Measurements from ENCODE around the gene USP48. TPM values are rescaled to one million over a fixed set of nuclear protein-coding genes. Genes with fewer than 3 reads are reported as not detected.

The USP48 gene
- total RNA-seq (2012; rRNA removed) (24.7 and 47.2 TPM in 2 replicates), polyA plus RNA-seq (2012; rRNA removed) (17.1 and 25.0 TPM in 2 replicates), Bru-seq, nascent RNA (percentile 89 among the genes with signal in this experiment), BruChase-seq, experiment 1, labeled RNA remaining after a 6-hour chase (percentile 94 among the genes with signal in this experiment), BruChase-seq, experiment 2, labeled RNA remaining after a 2-hour chase (percentile 90 among the genes with signal in this experiment)
- polyA plus RNA-seq (2012; cell fraction: cytosol; rRNA removed): 4.0 and 5.6 TPM in 2 replicates
- polyA plus RNA-seq (2012; cell fraction: nucleus; rRNA removed; ENCODE audit: low replicate concordance): 7.8 and 40.6 TPM in 2 replicates
- long read RNA-seq, full-length matches to known transcripts: 16 of 117 reads
- long read RNA-seq, partial matches to known transcripts: 82 of 117 reads
- long read RNA-seq, other reads (novel, unspliced or antisense): 19 of 117 reads

- 1% methylated on average over 27 of the region's 82 CpGs; no CpG with 5 or more reads in 1 of the 2 experiments for WGBS, 2 experiments (ENCODE audit: extremely low coverage in 2 of 2, insufficient read length in 1 of 2)
- Histone ChIP-seq H4K8ac (ENCODE audit: low read depth in 2 of 2, low read length in 2 of 2) (peak within 1 kb of the TSS; percentile 97 to 100), H4K20me1 (ENCODE audit: insufficient read depth, low read length) (peaks cover 31% of the 10 kb centered on the region), H2BK120ac (ENCODE audit: low read depth, low read length) (peak within 1 kb of the TSS; percentile 93), H4K5ac (ENCODE audit: low read depth, low read length) (peak within 1 kb of the TSS; percentile 97), H3K4me3 (ENCODE audit: insufficient read depth, low read depth, low read length) (peak within 1 kb of the TSS; percentile 66), H3K9me1 (ENCODE audit: insufficient read depth, low read length) (peaks cover 3% of the 10 kb centered on the region; the same call in 1 of the 2 replicates), H3K56ac (ENCODE audit: extremely low read depth, insufficient read depth, low read length) (peak within 1 kb of the TSS; percentile 100), H3K18ac (ENCODE audit: low read depth, low read length) (peak within 1 kb of the TSS; percentile 96), H3K9me3 (ENCODE audit: control insufficient read depth, insufficient read depth, low read length) (no peaks in the 10 kb centered on the region), H3K79me1 (ENCODE audit: low read depth in 1 of 2, low read length in 2 of 2) (peaks cover 0 to 27% of the 10 kb centered on the region in 2 experiments; a peak in 3 of 4 replicates), H3K4me2 (ENCODE audit: low read depth, low read length) (peak within 1 kb of the TSS; percentile 93), H3K4ac (ENCODE audit: low read depth, low read length) (peak within 1 kb of the TSS; percentile 100), H2BK20ac (ENCODE audit: low read depth, low read length) (peak within 1 kb of the TSS; percentile 29; the same call in 1 of the 2 replicates), H2BK15ac (ENCODE audit: low read depth, low read length) (peak within 1 kb of the TSS; percentile 91; the same call in 2 of the 3 replicates), H3K36me3 (ENCODE audit: control insufficient read depth, insufficient read depth, low read length) (no peaks in the 10 kb centered on the region), H3K23ac (ENCODE audit: low read depth, low read length) (peak within 1 kb of the TSS; percentile 99), H4K91ac (ENCODE audit: insufficient read depth, low read depth, low read length) (peak within 1 kb of the TSS; percentile 100), H3K27ac (ENCODE audit: insufficient read depth, low read length) (peak within 1 kb of the TSS; percentile 95), H3K27me3 (ENCODE audit: control insufficient read depth, insufficient read depth, low read length) (no peaks in the 10 kb centered on the region), H3K14ac (replicated peaks; ENCODE audit: low read depth, low read length) (peak within 1 kb of the TSS; percentile 99), H3K4me1 (ENCODE audit: control insufficient read depth, insufficient read depth, low read length) (0 out of 2 replicates have a peak, but pooled peaks cover 1% of the 10 kb centered on the region), H2AK5ac (ENCODE audit: low read depth, low read length) (peak within 1 kb of the TSS; percentile 97), H2AK9ac (replicated peaks; ENCODE audit: low read depth, low read length, poor library complexity) (peak within 1 kb of the TSS; percentile 100), H3K9ac (ENCODE audit: low read depth, low read length) (peak within 1 kb of the TSS; percentile 96), H2AFZ (replicated peaks; ENCODE audit: low read length, poor library complexity) (peak within 1 kb of the TSS; percentile 98), H2BK5ac (ENCODE audit: low read depth, low read length, poor library complexity, severe bottlenecking) (peak within 1 kb of the TSS; percentile 99)
- dilution Hi-C loops (cut with HindIII; ENCODE audit: low sequenced_read_pairs, unreplicated experiment): no loop called here
- ChIA-PET POLR2A (ENCODE audit: unreplicated experiment) (no interaction called here), CTCF (interaction anchor here (0.5 to 1.8 kb wide), 3 partner anchors 65 to 180 kb away, joined by 3 to 5 read pairs (median 3); no protein-coding TSS in a partner anchor)
- BruUV-seq (replicated peaks): no TSS peak
- in situ Hi-C loops (cut with MboI; ENCODE audit: low sequenced_read_pairs): no loop called here
- intact Hi-C loops (cut with micrococcal nuclease): loop anchor here (5.0 to 10.0 kb wide), 2 partner anchors 34 to 152 kb away; partner anchors contain the start of gene HSPG2
- DNase-seq: peak; percentile 97
- TF ChIP-seq BHLHE40 (IDR thresholded peaks at IDR 0.05; ENCODE audit: low read depth, low read length): peak; percentile 92
- TF ChIP-seq POLR2A (IDR thresholded peaks at IDR 0.05; ENCODE audit: low read depth, low read length): peak; percentile 98
- TF ChIP-seq MXI1 (IDR thresholded peaks at IDR 0.05; ENCODE audit: borderline replicate concordance, low read depth, low read length): peak; percentile 62; the same call in 1 of the 2 replicates
- TF ChIP-seq USF2 (IDR thresholded peaks at IDR 0.05; ENCODE audit: low read depth, low read length): 0 out of 2 replicates have a peak, but pooled peaks have one; percentile 44
- TF ChIP-seq, protein P1, sequence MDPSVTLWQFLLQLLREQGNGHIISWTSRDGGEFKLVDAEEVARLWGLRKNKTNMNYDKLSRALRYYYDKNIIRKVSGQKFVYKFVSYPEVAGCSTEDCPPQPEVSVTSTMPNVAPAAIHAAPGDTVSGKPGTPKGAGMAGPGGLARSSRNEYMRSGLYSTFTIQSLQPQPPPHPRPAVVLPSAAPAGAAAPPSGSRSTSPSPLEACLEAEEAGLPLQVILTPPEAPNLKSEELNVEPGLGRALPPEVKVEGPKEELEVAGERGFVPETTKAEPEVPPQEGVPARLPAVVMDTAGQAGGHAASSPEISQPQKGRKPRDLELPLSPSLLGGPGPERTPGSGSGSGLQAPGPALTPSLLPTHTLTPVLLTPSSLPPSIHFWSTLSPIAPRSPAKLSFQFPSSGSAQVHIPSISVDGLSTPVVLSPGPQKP (IDR thresholded peaks at IDR 0.05; ENCODE audit: borderline replicate concordance, low read depth, low read length): no peak
- ATAC-seq (ENCODE audit: low read depth): peak; percentile 90
These were observed at the start of gene USP48 for GRCh38 chr1:21782868-21783678. TSS of gene USP48 (minus strand) at chr1:21783149. CDS start at chr1:21782957, 192 bp downstream.

Measured in IMR-90 (cell line).